ENCODE data around the gene CXCR5.

DNA sequence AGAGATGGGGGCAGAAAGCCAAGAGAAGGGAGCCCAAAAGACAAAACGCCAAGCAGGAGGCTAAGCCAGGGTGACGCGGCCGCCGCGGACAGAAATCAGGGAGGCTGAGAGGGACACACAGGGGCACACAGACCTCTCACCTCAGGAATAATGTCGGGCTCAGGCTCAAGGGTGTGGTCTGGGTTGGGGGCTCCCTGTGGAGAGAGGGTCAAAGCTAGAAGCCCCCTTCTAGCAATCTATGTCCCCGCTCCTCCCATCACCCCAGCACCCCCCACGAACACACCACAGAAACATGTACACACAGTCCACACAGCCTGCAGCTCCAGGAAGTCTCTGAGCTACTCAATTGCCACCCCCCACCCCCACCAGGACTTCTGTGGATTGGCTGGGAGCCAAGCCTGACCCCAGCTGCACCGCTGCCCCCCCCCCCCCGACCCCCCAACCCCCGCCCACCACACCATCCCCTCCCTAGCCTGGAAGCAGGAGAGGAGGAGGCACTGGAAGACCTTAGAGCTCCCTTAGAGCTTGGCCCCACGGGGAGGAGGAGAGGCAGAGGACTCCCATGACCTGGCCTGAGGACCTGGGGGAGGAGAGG lies 35.1 kb downstream of the CXCR5 start:
- TF ChIP-seq EZH2 (IDR thresholded peaks at IDR 0.05) (no peak), POLR2AphosphoS5 (IDR thresholded peaks at IDR 0.05; ENCODE audit: borderline replicate concordance, low read depth, low read length) (no peak)
